IMR-90 (cell line): ENCODE results near the gene NT5DC2. TPM values are rescaled to one million over a fixed set of nuclear protein-coding genes. Genes with fewer than 3 reads are reported as not detected.

Experiments
- ATAC-seq: fragments of 200-7000 bp; cut with Tn5 transposase; 2 replicates; pipeline ENCODE4 v1.9.1; 2020; ENCODE audit warnings: low read depth, mild to moderate bottlenecking, moderate library complexity
- BruUV-seq: library from RNA; stranded (reverse); fragments of 400-500 nt; replicated peaks from 2 replicates; lab custom pipeline; 2021; lab: Mats Ljungman, UMichigan
- CTCF ChIA-PET: fragments of 300-600 bp; formaldehyde crosslinking; extraction: SDS; loops from one replicate; lab custom pipeline; 2021; ENCODE audit warnings: antibody characterized with exemption; lab: Yijun Ruan, JAX
- POLR2A ChIA-PET: fragments of 300-600 bp; sonication (Branson Sonifier 250); formaldehyde crosslinking; loops from one replicate; lab custom pipeline; 2022; ENCODE audit warnings: antibody characterized with exemption; ENCODE audit not compliant: unreplicated experiment; lab: Charles Lee
- DNase-seq: peaks from one replicate; pipeline ENCODE4 v3.0.0; 2013
- H2AFZ ChIP-seq: replicated peaks from 2 replicates; pipeline ENCODE3; 2013; ENCODE audit warnings: low read length, mild to moderate bottlenecking; ENCODE audit not compliant: poor library complexity
- H2AK5ac ChIP-seq: 2 replicates; pipeline ENCODE4 v1.6.1; 2013; ENCODE audit warnings: low read depth, low read length, inconsistent platforms
- H2AK9ac ChIP-seq: replicated peaks from 2 replicates; pipeline ENCODE3; 2013; ENCODE audit warnings: mild to moderate bottlenecking, low read depth, low read length, moderate library complexity; ENCODE audit not compliant: poor library complexity
- H2BK120ac ChIP-seq: 2 replicates; pipeline ENCODE4 v1.6.1; 2013; ENCODE audit warnings: low read depth, low read length, inconsistent platforms
- H2BK15ac ChIP-seq: 3 replicates; pipeline ENCODE4 v1.6.1; 2013; ENCODE audit warnings: low read depth, low read length, inconsistent platforms
- H2BK20ac ChIP-seq: 2 replicates; pipeline ENCODE4 v1.6.1; 2013; ENCODE audit warnings: low read depth, mild to moderate bottlenecking, inconsistent platforms, low read length, moderate library complexity
- H2BK5ac ChIP-seq: 2 replicates; pipeline ENCODE4 v1.6.1; 2013; ENCODE audit warnings: mild to moderate bottlenecking, low read depth, low read length, inconsistent platforms; ENCODE audit not compliant: poor library complexity, severe bottlenecking
- H3K14ac ChIP-seq: replicated peaks from 2 replicates; pipeline ENCODE4 v1.6.1; 2013; ENCODE audit warnings: low read depth, low read length, inconsistent platforms
- H3K18ac ChIP-seq: 2 replicates; pipeline ENCODE4 v1.6.1; 2013; ENCODE audit warnings: low read depth, low read length, control low read depth
- H3K23ac ChIP-seq: 2 replicates; pipeline ENCODE4 v1.6.1; 2013; ENCODE audit warnings: low read depth, low read length, inconsistent platforms
- H3K27ac ChIP-seq: 2 replicates; pipeline ENCODE4 v1.5.1; 2013; ENCODE audit warnings: mild to moderate bottlenecking, control low read depth, low read length; ENCODE audit not compliant: insufficient read depth
- H3K27me3 ChIP-seq: 2 replicates; pipeline ENCODE4 v1.6.1; 2013; ENCODE audit warnings: low read length; ENCODE audit not compliant: control insufficient read depth, insufficient read depth
- H3K36me3 ChIP-seq: 2 replicates; pipeline ENCODE4 v1.6.1; 2013; ENCODE audit warnings: low read length, mixed read lengths; ENCODE audit not compliant: control insufficient read depth, insufficient read depth
- H3K4ac ChIP-seq: 2 replicates; pipeline ENCODE4 v1.6.1; 2013; ENCODE audit warnings: low read depth, low read length, inconsistent platforms
- H3K4me1 ChIP-seq: 2 replicates; pipeline ENCODE4 v1.6.1; 2013; ENCODE audit warnings: low read length, mixed read lengths; ENCODE audit not compliant: control insufficient read depth, insufficient read depth
- H3K4me2 ChIP-seq: 2 replicates; pipeline ENCODE4 v1.6.1; 2013; ENCODE audit warnings: low read depth, mild to moderate bottlenecking, control low read depth, low read length, moderate library complexity
- H3K4me3 ChIP-seq: 2 replicates; pipeline ENCODE4 v1.5.1; 2013; ENCODE audit warnings: low read depth, mild to moderate bottlenecking, control low read depth, low read length, moderate library complexity; ENCODE audit not compliant: insufficient read depth
- H3K56ac ChIP-seq: 2 replicates; pipeline ENCODE4 v1.6.1; 2013; ENCODE audit warnings: low read length, inconsistent platforms; ENCODE audit not compliant: insufficient read depth; ENCODE audit errors: extremely low read depth
- H3K79me1 ChIP-seq, 2 experiments: 2 replicates each; pipeline ENCODE4 v1.6.1; 2013; ENCODE audit warnings: low read length in 2 of 2, inconsistent platforms in 1 of 2, low read depth in 1 of 2
- H3K9ac ChIP-seq: 2 replicates; pipeline ENCODE4 v1.6.1; 2013; ENCODE audit warnings: low read depth, low read length, control low read depth
- H3K9me1 ChIP-seq: 2 replicates; pipeline ENCODE4 v1.6.1; 2013; ENCODE audit warnings: low read length, inconsistent platforms; ENCODE audit not compliant: insufficient read depth
- H3K9me3 ChIP-seq: 2 replicates; pipeline ENCODE4 v1.6.1; 2013; ENCODE audit warnings: low read length; ENCODE audit not compliant: control insufficient read depth, insufficient read depth
- H4K20me1 ChIP-seq: 2 replicates; pipeline ENCODE4 v1.6.1; 2013; ENCODE audit warnings: low read length, inconsistent platforms; ENCODE audit not compliant: insufficient read depth
- H4K5ac ChIP-seq: 2 replicates; pipeline ENCODE4 v1.6.1; 2013; ENCODE audit warnings: mild to moderate bottlenecking, low read depth, low read length, control low read depth
- H4K8ac ChIP-seq, 2 experiments: 2 replicates each; pipeline ENCODE4 v1.6.1; 2013; ENCODE audit warnings: low read depth in 2 of 2, low read length in 2 of 2, control low read depth in 1 of 2, inconsistent platforms in 1 of 2
- H4K91ac ChIP-seq: 2 replicates; pipeline ENCODE4 v1.6.1; 2013; ENCODE audit warnings: low read depth, low read length, inconsistent platforms; ENCODE audit not compliant: insufficient read depth
- BHLHE40 ChIP-seq: fragments of 150-350 bp; IDR thresholded peaks from 2 replicates; pipeline ENCODE4 v1.6.1; 2016; ENCODE audit warnings: mild to moderate bottlenecking, low read depth, low read length
- CEBPB ChIP-seq: IDR thresholded peaks from 2 replicates; pipeline ENCODE4 v1.6.1; 2012; ENCODE audit warnings: low read depth, low read length, improper control_type of control experiment
- CHD1 ChIP-seq: IDR thresholded peaks from 2 replicates; pipeline ENCODE4 v1.6.1; 2012; ENCODE audit warnings: low read depth, low read length, improper control_type of control experiment
- CTCF ChIP-seq: conservative IDR thresholded peaks from 2 replicates; pipeline ENCODE4 v1.5.1; 2012; ENCODE audit warnings: mild to moderate bottlenecking, low read depth, low read length, improper control_type of control experiment
- ELK1 ChIP-seq: fragments of 150-350 bp; IDR thresholded peaks from 2 replicates; pipeline ENCODE4 v1.6.1; 2016; ENCODE audit warnings: low read depth, mild to moderate bottlenecking, low read length, moderate library complexity, borderline replicate concordance
- FOS ChIP-seq: fragments of 150-350 bp; IDR thresholded peaks from 2 replicates; pipeline ENCODE4 v1.6.1; 2016; ENCODE audit warnings: low read depth, low read length
- MAFK ChIP-seq: IDR thresholded peaks from 2 replicates; pipeline ENCODE4 v1.6.1; 2012; ENCODE audit warnings: low read depth, low read length, improper control_type of control experiment
- MAZ ChIP-seq: IDR thresholded peaks from 2 replicates; pipeline ENCODE4 v1.6.1; 2012; ENCODE audit warnings: low read depth, mild to moderate bottlenecking, low read length, improper control_type of control experiment, moderate library complexity, borderline replicate concordance
- MXI1 ChIP-seq: IDR thresholded peaks from 2 replicates; pipeline ENCODE4 v1.6.1; 2012; ENCODE audit warnings: low read depth, mild to moderate bottlenecking, low read length, moderate library complexity, borderline replicate concordance
- NFE2L2 ChIP-seq: fragments of 150-350 bp; IDR thresholded peaks from 2 replicates; pipeline ENCODE4 v1.6.1; 2016; ENCODE audit warnings: low read depth, mild to moderate bottlenecking, low read length
- POLR2A ChIP-seq: IDR thresholded peaks from 2 replicates; pipeline ENCODE4 v1.6.1; 2012; ENCODE audit warnings: mild to moderate bottlenecking, low read depth, low read length
- RCOR1 ChIP-seq: IDR thresholded peaks from 2 replicates; pipeline ENCODE4 v1.6.1; 2012; ENCODE audit warnings: mild to moderate bottlenecking, low read length, improper control_type of control experiment; ENCODE audit not compliant: insufficient replicate concordance
- SMC3 ChIP-seq: fragments of 150-350 bp; IDR thresholded peaks from 2 replicates; pipeline ENCODE4 v1.6.1; 2016; ENCODE audit warnings: low read depth, mild to moderate bottlenecking, antibody characterized with exemption, low read length, moderate library complexity
- USF2 ChIP-seq: fragments of 150-350 bp; IDR thresholded peaks from 2 replicates; pipeline ENCODE4 v1.6.1; 2017; ENCODE audit warnings: mild to moderate bottlenecking, antibody characterized with exemption, low read length, low read depth
- WGBS, 2 experiments: methylation state at CpG; one replicate each; pipeline versions ENCODE4 v1.1.5 to v1.1.7; 2013; ENCODE audit warnings: missing lambda C conversion rate in 2 of 2; ENCODE audit not compliant: insufficient read length in 1 of 2; ENCODE audit errors: extremely low coverage in 2 of 2; 5-methylcytosine and 5-hydroxymethylcytosine counted together
- dilution Hi-C: fragments of 300-500 bp; cut with HindIII; formaldehyde crosslinking; loops from one replicate; pipeline ENCODE4 v1.14.3; 2018; ENCODE audit warnings: low sequenced_read_pairs; ENCODE audit not compliant: unreplicated experiment
- in situ Hi-C: fragments of 300-500 bp; cut with MboI; formaldehyde crosslinking; loops from 3 replicates; pipeline ENCODE4 v1.14.3; 2019; ENCODE audit warnings: low sequenced_read_pairs, inconsistent platforms, mixed read lengths
- intact Hi-C: fragments of 100-400 bp; cut with micrococcal nuclease; formaldehyde crosslinking; loops from 2 replicates; pipeline ENCODE4 v1.10.0; 2022
- polyA plus RNA-seq, 3 experiments: library from polyadenylated mRNA; depleted of rRNA; stranded (reverse); fragments of >200 nt; gene quantifications; 2 replicates each; pipeline ENCODE4 v1.2.3, GENCODE V29; 2012; ENCODE audit warnings: low replicate concordance in 1 of 3
- total RNA-seq: library from RNA; depleted of rRNA; stranded (reverse); fragments of >200 nt; gene quantifications from 2 replicates; pipeline ENCODE4 v1.2.3, GENCODE V29; 2012

The NT5DC2 gene
- total and polyA plus RNA-seq, 2 of the 4 experiments (the other 2 are of a cell fraction): 161 to 200 TPM

- no peak overlapping the region for H2BK15ac ChIP-seq
- no peak overlapping the region for H3K23ac ChIP-seq
- DNase-seq (no peak), ATAC-seq (no peak)
- no peaks in the 10 kb centered on the region for H3K27me3 ChIP-seq
- H3K4me3 ChIP-seq: no peak overlapping the region
- H4K20me1 ChIP-seq: peaks cover 3% of the 10 kb centered on the region; the same call in 1 of the 2 replicates
- BruUV-seq: no TSS peak
- H3K36me3 ChIP-seq: peaks cover 40% of the 10 kb centered on the region
- no peak overlapping the region for H2AFZ ChIP-seq
- no peak overlapping the region for H4K5ac ChIP-seq
- no peak overlapping the region for H2BK5ac ChIP-seq
- ChIA-PET CTCF (no interaction called here), POLR2A (no interaction called here)
- dilution Hi-C loops: no loop called here
- H3K9me1 ChIP-seq: peaks cover 17% of the 10 kb centered on the region
- H2BK20ac ChIP-seq: no peak overlapping the region
- no peak overlapping the region for H2AK5ac ChIP-seq
- H3K9me3 ChIP-seq: no peaks in the 10 kb centered on the region
- no peak overlapping the region for H3K14ac ChIP-seq
- H3K4ac ChIP-seq: no peak overlapping the region
- no peak overlapping the region for H2BK120ac ChIP-seq
- no peak overlapping the region for H4K8ac ChIP-seq
- H2AK9ac ChIP-seq: no peak overlapping the region
- H4K91ac ChIP-seq: no peak overlapping the region
- intact Hi-C loops: no loop called here
- in situ Hi-C loops: no loop called here
- H3K79me1 ChIP-seq: peaks cover 30 to 46% of the 10 kb centered on the region in 2 experiments
- H3K4me1 ChIP-seq: peaks cover 4% of the 10 kb centered on the region
- no peak overlapping the region for H3K18ac ChIP-seq
- H3K4me2 ChIP-seq: no peak overlapping the region
- 100% methylated on average over 2 of the region's 9 CpGs; no CpG with 5 or more reads in 1 of the 2 experiments for WGBS, 2 experiments
- no peak overlapping the region for H3K9ac ChIP-seq
- no peak overlapping the region for H3K56ac ChIP-seq
- no peak overlapping the region for H3K27ac ChIP-seq
- TF ChIP-seq SMC3 (no peak), MAZ (no peak), ELK1 (no peak), FOS (no peak), POLR2A (no peak), CEBPB (no peak), MXI1 (no peak), CHD1 (no peak), CTCF (no peak), RCOR1 (no peak), NFE2L2 (no peak), MAFK (no peak), USF2 (no peak), BHLHE40 (no peak)
These were observed 23.6 kb upstream of the NT5DC2 start for GRCh38 chr3:52557011-52557960.
